LNCaP clone FGC (cell line): ENCODE measurements around the gene L3MBTL1.

Experiments
- DNase-seq: peaks from one replicate; pipeline ENCODE4 v3.0.0-alpha.2; 2011; ENCODE audit warnings: low read depth
- H3K4me3 ChIP-seq: 2 replicates; pipeline ENCODE4 v1.5.1; 2011; ENCODE audit warnings: mild to moderate bottlenecking, low read depth, low read length, control low read depth
- TF ChIP-seq, protein P1 (sequence below): IDR thresholded peaks from 2 replicates; pipeline ENCODE4 v1.5.1; 2012; ENCODE audit warnings: mild to moderate bottlenecking; ENCODE audit not compliant: control insufficient read depth, insufficient read depth; ENCODE audit errors: extremely low read depth

The L3MBTL1 gene

DNA sequence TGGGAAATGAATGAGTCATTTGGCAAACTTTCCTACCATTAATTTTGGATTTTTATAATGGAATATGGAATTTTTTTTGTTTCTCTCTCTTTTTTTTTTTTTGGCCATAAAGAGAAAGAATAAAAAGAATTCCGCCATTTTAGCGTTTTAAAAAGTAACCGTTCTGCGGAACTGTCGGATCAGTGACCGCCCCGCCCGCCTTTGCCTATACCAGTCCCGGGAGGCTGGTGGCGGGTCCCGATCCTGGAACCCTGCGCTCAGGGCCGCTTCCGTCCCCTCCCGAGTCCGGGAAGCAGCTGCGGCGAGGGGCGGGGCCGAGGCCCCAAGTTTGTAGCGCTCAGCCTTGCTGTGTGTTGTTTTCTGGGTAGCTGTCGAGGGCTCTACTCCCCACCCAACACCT is 609 bp downstream of the L3MBTL1 start:
- TF ChIP-seq, protein P1, sequence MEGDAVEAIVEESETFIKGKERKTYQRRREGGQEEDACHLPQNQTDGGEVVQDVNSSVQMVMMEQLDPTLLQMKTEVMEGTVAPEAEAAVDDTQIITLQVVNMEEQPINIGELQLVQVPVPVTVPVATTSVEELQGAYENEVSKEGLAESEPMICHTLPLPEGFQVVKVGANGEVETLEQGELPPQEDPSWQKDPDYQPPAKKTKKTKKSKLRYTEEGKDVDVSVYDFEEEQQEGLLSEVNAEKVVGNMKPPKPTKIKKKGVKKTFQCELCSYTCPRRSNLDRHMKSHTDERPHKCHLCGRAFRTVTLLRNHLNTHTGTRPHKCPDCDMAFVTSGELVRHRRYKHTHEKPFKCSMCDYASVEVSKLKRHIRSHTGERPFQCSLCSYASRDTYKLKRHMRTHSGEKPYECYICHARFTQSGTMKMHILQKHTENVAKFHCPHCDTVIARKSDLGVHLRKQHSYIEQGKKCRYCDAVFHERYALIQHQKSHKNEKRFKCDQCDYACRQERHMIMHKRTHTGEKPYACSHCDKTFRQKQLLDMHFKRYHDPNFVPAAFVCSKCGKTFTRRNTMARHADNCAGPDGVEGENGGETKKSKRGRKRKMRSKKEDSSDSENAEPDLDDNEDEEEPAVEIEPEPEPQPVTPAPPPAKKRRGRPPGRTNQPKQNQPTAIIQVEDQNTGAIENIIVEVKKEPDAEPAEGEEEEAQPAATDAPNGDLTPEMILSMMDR, result no peak
- H3K4me3 ChIP-seq, result peak overlapping the region; percentile 64
- DNase-seq, result no peak

DNA sequence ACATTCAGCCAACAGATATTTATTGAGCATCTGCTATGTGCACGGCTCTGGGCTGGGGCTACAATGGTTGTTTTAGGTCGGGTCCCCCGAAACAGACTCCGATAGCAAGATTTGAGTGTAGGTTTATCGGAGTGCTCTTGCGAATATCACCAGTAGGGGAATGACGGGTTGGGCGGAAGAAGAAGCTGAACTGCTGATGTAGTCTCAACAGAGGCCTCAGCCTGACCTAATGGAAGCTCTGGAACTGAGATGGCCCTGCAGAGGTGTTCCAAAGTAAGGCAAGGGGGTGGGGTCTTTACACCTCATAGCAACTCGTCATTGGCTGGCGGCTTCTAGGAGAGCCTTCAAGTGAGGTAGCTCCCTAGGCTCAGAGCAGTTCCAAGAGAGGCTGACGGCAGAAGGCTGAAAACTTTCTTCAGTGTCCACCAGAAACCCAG is 1.1 kb downstream of the L3MBTL1 start:
- H3K4me3 ChIP-seq, result no peak overlapping the region; the same call in 1 of the 2 replicates
- TF ChIP-seq, protein P1, result no peak
- no peak for DNase-seq

DNA sequence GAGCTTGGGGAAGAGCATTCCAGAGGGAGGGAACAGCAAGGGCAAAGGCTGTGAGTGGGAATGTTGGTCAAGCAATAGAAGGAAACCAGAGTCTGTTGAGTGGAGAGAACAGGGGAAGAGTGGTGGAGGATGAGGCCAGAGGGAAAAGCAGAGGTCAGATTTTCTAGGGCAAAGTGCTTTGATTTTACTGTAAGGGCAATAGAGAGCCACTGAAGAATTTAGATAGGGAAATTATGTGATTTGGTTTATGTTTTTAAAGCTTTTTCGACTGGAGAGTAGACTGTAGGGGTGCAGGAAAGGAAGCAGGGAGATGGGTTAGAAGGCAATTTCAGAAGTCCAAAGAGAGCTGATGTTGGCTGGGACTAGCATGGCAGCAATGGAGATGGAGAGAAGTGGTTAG is 4.4 kb downstream of the L3MBTL1 start:
- TF ChIP-seq, protein P1, result no peak
- DNase-seq, result no peak
- H3K4me3 ChIP-seq, result no peak overlapping the region

DNA sequence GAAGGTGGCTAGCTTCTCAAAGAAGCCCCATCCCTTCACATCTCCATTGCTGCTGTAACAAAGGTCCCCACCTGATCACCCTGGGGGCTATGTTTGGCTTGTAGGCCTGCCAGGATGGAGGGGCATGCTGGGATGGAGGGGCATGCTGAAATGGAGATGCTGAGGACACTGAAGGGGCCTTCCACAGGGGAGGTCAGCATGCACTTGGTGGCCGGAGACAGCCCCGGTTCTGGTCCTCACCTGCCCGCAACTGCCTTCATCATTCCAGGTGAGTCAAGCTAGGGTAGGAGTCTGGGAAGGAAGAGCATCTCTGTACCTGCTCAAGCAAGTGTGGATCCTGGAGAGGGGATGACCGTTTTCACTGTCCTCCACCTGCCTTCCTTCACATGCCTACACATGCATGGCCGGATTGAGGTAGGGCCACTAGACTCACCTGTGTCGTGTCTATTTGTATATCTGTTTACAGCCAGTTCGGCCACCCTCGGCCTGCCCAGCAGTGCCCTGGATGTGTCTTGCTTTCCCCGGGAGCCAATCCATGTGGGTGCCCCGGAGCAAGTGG is 6.0 kb downstream of the L3MBTL1 start:
- DNase-seq, result no peak
- TF ChIP-seq, protein P1, result no peak

DNA sequence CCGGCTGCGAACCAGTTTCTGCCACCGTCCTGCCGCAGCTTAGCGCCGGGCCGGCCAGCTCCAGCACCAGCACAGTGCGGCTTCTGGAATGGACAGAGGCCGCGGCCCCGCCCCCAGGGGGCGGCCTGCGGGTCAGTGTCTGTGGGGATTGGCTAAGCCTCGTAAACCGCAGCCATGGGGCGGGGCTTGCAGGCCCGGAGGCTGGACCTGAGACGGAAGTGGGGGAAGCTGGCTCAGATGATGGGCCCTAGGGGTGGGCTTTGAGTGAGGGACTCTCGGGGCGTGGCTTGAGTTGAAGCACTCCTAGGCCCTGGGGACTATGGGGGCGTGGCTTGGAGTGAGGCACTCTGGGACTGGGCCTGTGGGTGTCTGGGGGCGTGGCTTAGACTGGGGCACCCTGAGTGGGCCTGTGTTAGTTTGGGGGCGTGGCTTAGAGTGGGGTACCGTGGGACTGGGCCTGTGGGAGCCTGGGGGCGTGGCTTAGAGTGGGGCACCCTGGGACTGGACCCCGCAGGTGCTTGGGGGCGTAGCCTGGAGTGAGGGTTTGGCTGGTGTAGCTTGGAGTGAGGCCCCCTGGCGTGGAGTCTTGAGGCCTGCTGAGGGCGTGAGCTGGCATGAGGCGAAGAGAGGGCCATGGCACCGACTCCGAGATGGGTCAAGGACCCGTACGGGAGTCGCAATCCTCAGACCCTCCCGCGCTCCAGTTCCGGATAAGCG is 6.6 kb downstream of the L3MBTL1 start:
- H3K4me3 ChIP-seq, result peak overlapping the region; percentile 74
- TF ChIP-seq, protein P1, result peak; percentile 43
- DNase-seq, result peak; percentile 95

More for the DNA sequence above, 6.0 kb downstream of the L3MBTL1 start:
- H3K4me3 ChIP-seq, result peak overlapping the region; percentile 74

DNA sequence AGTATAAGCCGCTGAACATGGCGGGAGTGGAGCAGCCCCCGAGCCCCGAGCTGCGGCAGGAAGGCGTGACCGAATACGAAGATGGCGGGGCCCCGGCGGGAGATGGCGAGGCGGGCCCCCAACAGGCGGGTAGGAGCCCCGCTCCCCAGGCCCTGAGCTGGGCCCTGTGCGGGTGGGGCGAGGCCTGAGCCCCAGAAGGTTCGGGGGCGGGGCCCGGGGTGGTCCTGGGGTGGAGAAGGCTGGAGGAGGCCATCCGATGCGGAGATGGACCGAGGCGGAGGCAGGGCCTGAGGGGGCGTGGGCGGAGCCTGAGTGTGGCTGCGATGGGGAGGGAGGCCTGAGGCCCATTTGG is 7.1 kb downstream of the L3MBTL1 start:
- DNase-seq, result no peak
- peak overlapping the region; percentile 74 for H3K4me3 ChIP-seq
- TF ChIP-seq, protein P1, result no peak

DNA sequence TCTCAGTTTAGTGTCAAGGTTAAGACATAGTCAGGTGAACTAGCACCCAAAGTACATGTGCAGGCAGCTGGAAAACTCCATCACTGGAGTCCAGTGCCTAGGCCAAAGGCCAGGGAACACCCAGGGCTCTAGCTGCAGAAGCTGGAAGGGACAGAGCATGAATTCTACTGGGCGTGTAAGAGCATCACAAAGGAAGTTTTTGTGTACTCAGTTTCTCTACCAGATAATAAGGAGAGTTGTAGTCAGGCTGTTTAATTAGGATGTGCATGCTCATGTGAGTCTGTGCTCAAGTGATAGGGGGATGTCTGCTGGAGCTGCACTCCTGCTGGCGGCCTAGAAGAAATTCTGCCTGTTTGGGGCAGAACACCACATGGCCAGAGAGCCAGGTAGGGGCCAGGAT is 8.1 kb downstream of the L3MBTL1 start:
- peak overlapping the region; percentile 74 for H3K4me3 ChIP-seq
- no peak for DNase-seq
- TF ChIP-seq, protein P1, result no peak
